GM15510 (cell line): ENCODE data around the gene LRP1-AS.

Source experiments
- POLR2A ChIP-seq: IDR thresholded peaks from 3 replicates; pipeline ENCODE4 v1.6.1; 2011; ENCODE audit warnings: borderline replicate concordance; ENCODE audit not compliant: insufficient read length; ENCODE audit errors: extremely low read depth

The LRP1-AS gene

GRCh38 chr12:57185403-57185802 is 38.0 kb upstream of the LRP1-AS start:
- no peak for TF ChIP-seq POLR2A

GRCh38 chr12:57183939-57184725 is 36.7 kb upstream of the LRP1-AS start:
- TF ChIP-seq POLR2A, result no peak

GRCh38 chr12:57182918-57183575 is 35.6 kb upstream of the LRP1-AS start:
- no peak for TF ChIP-seq POLR2A

- no peak for TF ChIP-seq POLR2A
These were observed 34.2 kb upstream of the LRP1-AS start for GRCh38 chr12:57181561-57182155.

- no peak for TF ChIP-seq POLR2A
These were observed 33.7 kb upstream of the LRP1-AS start for GRCh38 chr12:57181072-57181471.

- TF ChIP-seq POLR2A, result no peak
These were observed 33.0 kb upstream of the LRP1-AS start for GRCh38 chr12:57180321-57180989.

GRCh38 chr12:57179331-57180086 is 32.1 kb upstream of the LRP1-AS start:
- TF ChIP-seq POLR2A, result no peak

- TF ChIP-seq POLR2A, result no peak
These were observed 30.8 kb upstream of the LRP1-AS start for GRCh38 chr12:57178213-57178612.

- no peak for TF ChIP-seq POLR2A
These were observed 29.9 kb upstream of the LRP1-AS start for GRCh38 chr12:57177354-57177753.

- no peak for TF ChIP-seq POLR2A
These were observed 29.4 kb upstream of the LRP1-AS start for GRCh38 chr12:57176846-57177245.

GRCh38 chr12:57176139-57176477 is 28.7 kb upstream of the LRP1-AS start:
- TF ChIP-seq POLR2A, result no peak

- no peak for TF ChIP-seq POLR2A
These were observed 28.2 kb upstream of the LRP1-AS start for GRCh38 chr12:57175428-57176138.

GRCh38 chr12:57173683-57174082 is 26.3 kb upstream of the LRP1-AS start:
- no peak for TF ChIP-seq POLR2A

GRCh38 chr12:57173089-57173488 is 25.7 kb upstream of the LRP1-AS start:
- no peak for TF ChIP-seq POLR2A
